ENCODE results near the gene TXNRD1.
"Not testable (repeated sequence)": the region's sequence is repeated elsewhere in the genome, so short reads cannot be mapped to it uniquely, and the experiment has no call there.

Gene TXNRD1

DNA sequence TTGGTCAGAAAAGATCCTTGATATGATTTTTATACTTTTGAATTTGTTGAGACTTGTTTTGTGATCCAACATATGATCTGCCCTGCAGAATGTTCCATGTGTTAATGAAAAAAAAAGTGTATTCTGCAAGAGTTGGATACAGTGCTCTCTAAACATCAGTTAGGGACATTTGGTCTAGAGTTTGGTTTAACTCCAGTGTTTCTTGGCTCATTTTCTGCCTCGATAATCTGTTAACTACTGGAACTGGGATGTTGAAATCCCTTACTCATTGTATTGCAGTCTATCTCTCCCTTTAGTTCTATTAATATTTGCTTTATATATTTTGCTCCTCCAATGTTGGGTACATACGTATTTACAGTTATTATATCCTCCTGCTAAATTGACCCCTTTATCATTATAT, 18.3 kb upstream of the TXNRD1 start:
- no peak for DNase-seq

GRCh38 chr12:104199964-104200363, 15.6 kb upstream of the TXNRD1 start:
- DNase-seq, result no peak

DNA sequence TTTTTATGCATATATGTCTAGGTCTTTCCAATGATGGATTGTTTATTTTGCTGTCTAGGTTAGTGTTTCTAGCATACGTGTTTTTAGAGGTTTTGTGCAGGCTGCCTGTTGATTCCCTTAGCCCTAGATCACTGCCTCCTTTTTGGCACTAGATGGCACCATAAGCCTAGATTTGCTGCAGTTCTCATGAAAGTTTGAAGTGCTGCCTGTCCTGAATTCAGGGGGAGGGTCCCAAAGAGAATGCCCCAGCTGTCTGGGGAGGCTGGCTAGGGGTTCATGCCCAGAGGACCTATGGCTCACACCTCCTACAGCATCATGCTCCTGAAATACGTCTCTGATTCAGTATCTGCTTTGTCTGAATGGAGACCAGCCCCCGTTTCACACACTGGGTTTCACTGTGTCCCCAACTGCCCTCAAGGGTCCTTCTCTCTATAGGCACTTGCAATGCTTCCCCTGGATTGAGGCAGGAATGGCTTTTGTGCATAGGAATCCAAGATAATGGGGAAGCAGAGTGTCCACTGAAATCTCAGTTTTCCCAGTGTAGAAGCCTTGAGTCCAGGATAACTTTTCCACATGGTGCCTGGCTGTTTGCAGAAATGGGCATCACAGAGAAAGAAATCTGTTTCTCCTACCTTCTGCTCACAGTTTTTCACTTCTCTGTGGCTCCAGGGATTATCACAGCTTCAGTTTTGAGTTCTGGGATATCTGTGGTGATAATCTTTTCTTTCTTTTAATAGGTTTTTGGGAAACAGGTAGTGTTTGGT, 14.2 kb upstream of the TXNRD1 start:
- peak; percentile 47 for DNase-seq

GRCh38 chr12:104204690-104205480, 10.7 kb upstream of the TXNRD1 start:
- no peak for DNase-seq

GRCh38 chr12:104207416-104208205, 8.0 kb upstream of the TXNRD1 start:
- no peak for DNase-seq

- no peak for DNase-seq
Observed at GRCh38 chr12:104212516-104212915, 3.1 kb upstream of the TXNRD1 start.

GRCh38 chr12:104213952-104214351, 1.6 kb upstream of the TXNRD1 start:
- DNase-seq, result no peak

DNA sequence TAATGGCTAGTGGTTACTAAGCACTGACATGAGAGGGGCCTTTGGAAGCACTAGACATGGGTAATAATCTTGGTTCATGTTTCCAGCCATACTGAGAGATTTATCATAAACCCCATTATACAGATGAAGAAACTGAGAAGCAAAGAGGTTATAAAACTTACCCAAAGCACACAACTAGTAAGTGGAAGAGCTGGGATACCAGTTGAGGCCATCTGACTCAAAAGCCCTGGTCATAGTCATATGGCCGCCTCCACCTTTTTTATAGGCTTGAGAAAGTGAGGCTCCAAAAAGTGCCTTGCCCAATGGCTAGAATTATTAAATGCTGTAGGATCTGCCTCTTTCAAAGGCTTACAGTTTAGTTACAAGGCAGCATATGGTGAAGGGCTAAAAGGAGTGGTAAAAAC, 944 bp downstream of the TXNRD1 start:
- no peak for DNase-seq

DNA sequence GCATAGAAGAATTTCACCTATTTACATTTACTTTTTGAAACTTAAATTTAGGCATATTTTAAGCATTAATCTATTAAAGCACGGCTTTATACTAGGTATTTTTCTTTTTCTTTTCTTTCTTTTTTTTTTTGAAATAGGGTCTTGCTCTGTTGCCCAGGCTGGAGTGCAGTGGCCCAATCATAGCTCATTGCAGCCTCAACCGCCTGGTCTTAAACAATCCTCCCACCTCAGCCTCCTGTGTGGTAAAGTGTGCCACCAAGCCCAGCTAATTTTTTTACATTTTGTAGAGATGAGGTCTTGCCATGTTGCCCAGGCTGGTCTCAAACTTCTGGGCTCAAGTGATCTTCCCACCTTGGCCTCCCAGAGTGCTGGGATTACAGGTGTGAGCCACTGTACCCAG, 2.9 kb downstream of the TXNRD1 start:
- DNase-seq, result not testable (repeated sequence)

DNA sequence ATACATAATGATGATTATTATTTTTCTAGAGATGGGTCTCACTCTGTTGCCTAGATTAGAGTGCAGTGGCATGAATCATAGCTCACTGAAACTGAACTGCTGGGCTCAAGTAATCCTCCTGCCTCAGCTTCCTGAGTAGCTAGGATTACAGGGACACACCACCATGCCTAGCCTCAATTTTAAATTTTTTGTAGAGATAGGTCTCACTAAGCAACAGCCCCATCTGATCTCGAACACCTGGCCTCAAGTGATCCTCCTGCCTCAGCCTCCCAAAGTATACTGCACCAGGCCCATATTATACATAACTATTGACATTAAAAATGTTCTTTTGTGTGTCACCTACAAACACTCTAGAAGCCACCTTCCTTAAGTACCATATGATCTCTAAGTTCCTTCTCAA, 3.4 kb downstream of the TXNRD1 start:
- no peak for DNase-seq

DNA sequence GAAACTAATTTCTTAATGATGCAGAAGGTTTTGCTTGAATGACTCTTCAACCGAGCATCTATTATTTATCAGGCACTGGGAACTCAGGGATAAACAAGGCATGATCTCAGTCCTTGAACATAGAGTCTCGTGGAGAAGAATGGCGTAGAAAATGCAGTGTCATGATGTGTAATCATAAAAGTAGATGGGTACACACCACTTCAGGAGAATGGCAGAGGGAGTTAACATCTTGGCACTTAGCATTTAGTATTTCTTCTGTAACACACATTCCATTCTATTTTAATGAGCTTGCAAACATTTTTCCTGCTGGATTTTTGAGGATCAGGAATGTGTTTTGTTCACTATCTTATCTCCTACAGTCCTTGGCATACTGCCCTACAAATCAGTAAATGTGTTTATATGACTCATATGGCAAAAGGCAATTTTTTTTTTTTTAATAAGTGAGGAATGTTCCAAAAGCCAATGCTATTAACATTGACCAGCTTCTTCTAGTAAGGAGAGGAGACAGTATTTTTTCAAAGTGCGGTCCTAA, 3.8 kb downstream of the TXNRD1 start:
- no peak for DNase-seq

GRCh38 chr12:104219908-104220404, 4.4 kb downstream of the TXNRD1 start:
- peak; percentile 19 for DNase-seq

DNA sequence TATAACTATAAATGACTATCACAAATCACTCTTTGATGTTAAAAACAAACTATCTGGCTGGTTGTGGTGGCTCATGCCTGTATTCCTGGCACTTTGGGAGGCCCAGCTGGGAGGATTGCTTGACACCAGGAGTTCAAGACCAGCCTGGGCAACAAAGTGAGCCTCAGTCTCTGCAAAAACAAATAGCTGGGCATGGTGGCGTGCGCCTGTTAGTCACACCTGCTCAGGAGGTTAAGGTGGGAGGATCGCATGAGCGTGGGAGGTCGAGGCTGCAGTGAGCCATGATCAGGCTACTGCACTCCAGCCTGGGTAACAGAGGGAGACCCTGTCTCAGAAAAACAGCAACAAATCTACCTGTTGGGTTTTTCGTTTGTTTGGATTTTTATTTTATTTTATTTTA, 5.4 kb downstream of the TXNRD1 start:
- DNase-seq, result no peak

DNA sequence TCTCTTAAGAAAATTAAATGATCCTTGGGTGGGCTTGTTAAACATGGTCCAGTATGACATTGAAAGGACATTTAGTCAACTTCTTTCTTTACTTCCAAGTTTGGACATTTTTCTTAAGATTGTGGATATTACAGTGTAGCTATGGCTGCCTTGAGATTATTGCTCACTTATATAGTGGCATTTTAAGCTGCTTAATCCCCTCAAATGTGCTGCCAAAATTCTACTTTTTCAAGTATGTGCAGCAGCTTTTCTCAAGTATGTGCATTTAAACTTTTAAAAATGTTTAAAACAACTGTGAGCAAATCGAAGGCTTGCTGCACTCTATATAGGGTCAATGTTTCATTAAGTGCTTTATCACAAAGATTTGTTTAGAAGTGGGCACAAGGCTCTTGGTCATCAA, 7.4 kb downstream of the TXNRD1 start:
- no peak for DNase-seq

DNA sequence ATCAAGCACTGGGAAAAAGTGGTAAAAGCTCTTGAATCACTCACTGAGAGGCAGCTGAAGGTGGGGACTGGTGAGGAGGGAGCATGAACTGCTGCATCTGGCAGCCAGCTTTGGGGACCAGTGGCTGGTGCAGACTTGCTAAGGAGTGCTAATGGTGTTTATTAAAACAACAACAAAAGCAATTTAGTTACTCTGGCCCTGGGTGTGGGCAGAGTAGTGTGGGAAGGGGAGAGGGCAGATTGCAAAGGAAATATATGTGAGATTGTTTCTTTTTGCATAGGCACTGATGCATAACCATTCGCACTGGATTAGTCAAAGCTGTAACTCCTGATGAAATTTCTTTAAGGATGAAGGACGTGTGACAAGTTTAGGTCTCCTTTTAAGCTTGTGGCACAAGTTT, 8.1 kb downstream of the TXNRD1 start:
- no peak for DNase-seq

DNA sequence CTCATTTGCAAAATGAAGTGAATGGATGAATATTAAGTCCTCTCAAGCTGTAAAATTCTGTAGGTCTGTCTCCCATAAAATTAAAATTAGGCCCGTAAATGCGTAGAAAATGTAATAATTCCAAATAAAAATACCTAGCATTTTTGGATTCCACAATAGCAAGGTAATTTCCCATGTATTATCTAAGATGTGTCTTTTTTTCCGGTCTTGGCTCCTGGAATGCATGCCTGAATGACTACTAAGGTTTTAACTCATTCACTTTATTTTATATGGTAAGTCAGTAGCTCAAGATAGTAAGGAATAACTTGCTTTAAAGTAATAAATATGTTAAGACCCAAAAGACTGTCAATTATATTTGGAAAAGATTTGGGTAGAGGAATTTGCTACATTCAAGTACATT, 11.1 kb downstream of the TXNRD1 start:
- DNase-seq, result no peak

- no peak for DNase-seq
Observed at GRCh38 chr12:104230304-104231095, 14.9 kb downstream of the TXNRD1 start.

DNA sequence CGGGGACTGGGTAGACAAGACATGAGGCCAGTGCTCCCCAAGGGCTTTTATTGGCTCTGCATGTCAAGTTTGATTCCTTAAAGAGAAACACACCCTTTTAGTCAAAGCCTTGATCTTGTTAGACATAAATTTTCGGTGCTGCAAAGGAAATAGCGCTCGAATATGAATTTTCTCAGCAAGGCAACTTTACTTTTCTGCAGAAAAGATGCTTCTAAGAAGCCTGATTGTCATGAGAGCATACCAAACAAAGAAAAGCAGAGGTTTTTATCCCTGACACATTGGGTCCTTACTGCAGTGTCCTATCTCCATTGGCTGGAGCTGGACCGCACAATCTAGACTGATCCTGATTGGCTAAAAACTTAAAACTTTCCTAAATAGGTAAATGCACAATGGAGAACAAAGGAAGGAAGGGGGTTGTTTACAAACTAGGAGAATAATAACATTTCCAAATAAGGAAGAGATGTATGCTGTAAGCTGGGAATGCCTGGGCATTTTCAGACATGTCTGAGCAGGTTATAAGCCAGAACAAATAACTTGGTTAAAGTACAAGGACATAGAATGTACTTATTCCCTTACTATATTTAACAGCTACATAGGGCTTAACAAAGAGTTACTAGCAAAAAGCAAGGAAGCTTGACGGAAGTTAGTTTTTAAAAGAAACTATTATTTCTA, 17.2 kb downstream of the TXNRD1 start:
- DNase-seq, result no peak

DNA sequence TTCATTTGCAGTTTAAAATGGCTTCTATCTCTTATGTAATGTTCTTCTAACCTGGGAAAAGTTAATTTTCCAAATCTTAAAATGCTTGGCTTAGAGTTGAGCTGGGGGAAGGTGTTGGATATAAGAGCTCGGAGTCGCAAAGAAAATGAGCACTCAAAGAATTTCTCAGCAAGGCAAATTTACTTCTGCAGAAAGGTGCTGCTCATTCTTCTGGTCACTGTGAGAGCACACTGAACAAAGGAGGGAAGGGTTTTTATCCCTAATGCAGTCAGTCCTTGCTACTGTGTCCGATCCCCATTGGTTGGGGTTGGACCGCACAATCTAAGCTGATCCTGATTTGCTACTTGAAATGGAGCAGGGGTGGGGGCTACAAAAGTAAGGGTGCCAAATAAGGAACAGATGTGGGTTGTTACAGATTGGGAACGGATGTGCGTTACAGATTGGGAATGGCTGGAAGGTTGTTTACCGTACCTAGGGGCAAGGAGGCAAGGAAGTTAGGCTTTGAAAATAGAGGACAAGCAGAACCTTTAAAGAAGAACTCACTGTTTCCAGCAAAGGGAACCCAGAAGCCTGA, 19.4 kb downstream of the TXNRD1 start:
- DNase-seq, result no peak

DNA sequence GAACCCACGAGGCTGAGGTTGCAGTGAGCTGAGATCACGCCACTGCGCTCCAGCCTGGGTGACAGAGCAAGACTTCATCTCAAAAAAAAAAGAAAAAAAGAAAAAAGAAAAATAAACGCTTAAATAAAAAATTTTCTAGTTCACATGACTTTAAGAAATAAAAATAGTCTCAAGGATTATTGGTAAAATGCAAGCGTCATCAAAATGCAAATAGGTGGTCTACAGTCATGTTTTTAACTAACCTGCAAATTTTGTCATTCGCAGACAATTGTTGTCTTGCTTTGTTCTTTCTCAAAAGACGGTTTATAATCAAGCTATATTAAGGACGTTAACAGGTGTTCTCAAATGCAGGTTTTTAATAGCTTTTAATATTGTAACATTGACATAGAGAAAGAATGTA, 22.4 kb downstream of the TXNRD1 start:
- DNase-seq, result no peak

DNA sequence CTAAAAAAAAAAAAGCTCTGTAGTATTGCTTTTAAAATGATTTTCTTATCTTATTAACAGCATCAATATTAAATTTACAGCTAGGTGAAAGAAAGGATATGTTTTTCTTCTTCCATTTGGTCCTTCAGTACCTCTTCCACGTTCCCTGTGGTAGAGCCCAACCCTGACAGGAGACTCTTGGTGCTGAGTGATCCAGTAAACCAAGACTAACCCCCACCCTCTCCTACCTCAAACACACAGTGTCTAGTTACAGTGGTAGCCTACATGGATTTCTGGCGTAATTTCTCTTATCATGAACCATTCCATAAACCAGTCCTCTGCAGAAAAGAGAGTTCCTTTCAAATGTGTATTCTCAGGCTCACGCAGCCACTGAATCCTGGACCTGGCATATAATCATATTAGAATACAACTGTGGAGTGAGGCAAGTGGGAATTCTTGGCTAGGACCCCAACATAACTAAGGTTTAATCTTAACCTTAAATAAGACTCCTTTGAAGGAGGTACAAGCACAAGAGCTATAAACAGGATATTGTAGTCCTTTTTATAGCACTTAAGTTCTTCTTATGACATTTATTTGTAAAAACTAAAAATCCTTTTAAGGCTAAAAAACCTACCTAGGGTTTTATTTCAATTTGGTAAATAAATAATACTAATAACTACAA, 27.1 kb downstream of the TXNRD1 start:
- no peak for DNase-seq
